ENCODE results near the gene RAD51D. TPM values are rescaled to one million over a fixed set of nuclear protein-coding genes. Genes with fewer than 3 reads are reported as not detected.
"Not testable (repeated sequence)": the region's sequence is repeated elsewhere in the genome, so short reads cannot be mapped to it uniquely, and the experiment has no call there.

The RAD51D gene
- total RNA-seq, 4 donors from 2014 or later, result 7.8 to 15.6 (median 12.5) TPM

DNA sequence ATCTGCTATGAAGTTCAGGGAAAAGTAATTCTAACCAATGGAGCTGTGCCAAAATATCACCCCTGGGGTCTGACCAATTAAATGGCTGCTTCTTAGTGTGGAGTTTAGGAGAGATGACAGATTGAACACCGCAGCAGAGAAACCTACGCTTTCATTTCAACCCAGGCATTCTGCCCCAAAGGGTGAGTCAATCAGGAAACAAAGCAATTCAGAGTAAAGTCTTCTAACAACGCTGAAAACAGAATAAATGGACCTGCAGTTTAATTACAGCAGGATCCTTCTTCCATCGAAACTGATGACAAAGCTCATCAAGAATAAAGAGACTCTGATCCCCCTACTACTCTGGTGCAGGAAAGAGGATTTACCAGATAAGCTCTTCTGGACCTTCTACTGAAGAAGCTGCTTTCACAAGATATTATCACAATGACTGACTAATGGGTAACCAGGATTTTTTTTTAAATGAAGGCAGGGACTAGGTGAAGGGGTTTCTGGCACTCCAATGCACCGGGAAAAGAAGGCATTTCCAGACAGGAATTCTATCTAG is 72.8 kb downstream of the RAD51D start:
- Histone ChIP-seq H3K36me3 (no peaks in the 10 kb centered on the region), H3K27me3 (no peaks in the 10 kb centered on the region), H3K4me3 (replicated peaks in 1 of 3) (no peak overlapping the region), H3K9me3 (no peaks in the 10 kb centered on the region), H3K4me1 (peaks cover 27 to 37% of the 10 kb centered on the region in 2 donors), H3K27ac (peak overlapping the region in 2 of 3 donors; percentile 2 to 18)
- WGBS, 2 donors, result 42 to 56% methylated on average over 5 of the region's 5 CpGs
- intact Hi-C loops (cut with DNase I), result no loop called here
- no peak for TF ChIP-seq POLR2A (IDR thresholded peaks at IDR 0.05)
- TF ChIP-seq, protein P1, sequence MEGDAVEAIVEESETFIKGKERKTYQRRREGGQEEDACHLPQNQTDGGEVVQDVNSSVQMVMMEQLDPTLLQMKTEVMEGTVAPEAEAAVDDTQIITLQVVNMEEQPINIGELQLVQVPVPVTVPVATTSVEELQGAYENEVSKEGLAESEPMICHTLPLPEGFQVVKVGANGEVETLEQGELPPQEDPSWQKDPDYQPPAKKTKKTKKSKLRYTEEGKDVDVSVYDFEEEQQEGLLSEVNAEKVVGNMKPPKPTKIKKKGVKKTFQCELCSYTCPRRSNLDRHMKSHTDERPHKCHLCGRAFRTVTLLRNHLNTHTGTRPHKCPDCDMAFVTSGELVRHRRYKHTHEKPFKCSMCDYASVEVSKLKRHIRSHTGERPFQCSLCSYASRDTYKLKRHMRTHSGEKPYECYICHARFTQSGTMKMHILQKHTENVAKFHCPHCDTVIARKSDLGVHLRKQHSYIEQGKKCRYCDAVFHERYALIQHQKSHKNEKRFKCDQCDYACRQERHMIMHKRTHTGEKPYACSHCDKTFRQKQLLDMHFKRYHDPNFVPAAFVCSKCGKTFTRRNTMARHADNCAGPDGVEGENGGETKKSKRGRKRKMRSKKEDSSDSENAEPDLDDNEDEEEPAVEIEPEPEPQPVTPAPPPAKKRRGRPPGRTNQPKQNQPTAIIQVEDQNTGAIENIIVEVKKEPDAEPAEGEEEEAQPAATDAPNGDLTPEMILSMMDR (IDR thresholded peaks at IDR 0.05), result no peak
- DNase-seq, result no peak

DNA sequence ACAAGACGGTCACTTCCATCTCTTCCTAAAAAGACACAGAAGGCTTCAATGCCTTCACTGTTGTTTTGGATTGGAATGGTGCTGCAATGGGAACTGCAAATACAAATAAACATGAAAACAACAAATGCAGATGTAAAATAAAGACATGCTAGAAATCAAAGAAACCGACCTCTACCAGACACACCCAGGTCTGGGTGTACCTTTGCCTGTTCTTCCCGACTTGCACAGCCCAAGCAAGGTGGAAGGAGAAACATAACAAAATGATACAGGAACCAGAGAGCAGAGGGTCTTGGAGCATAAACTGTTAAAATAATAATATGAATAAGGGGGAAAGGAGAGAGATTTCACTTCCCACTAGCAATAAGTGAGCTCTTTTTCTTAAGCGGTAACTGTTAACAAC is 73.4 kb downstream of the RAD51D start:
- no peaks in the 10 kb centered on the region for H3K36me3 ChIP-seq
- 74 to 75% methylated on average over 4 of the region's 4 CpGs for WGBS, 2 donors
- intact Hi-C loops (cut with DNase I), result no loop called here
- H3K4me3 ChIP-seq (replicated peaks in 1 of 3), result no peak overlapping the region
- no peaks in the 10 kb centered on the region for H3K9me3 ChIP-seq
- peak overlapping the region in 1 of 3 donors; percentile 18 for H3K27ac ChIP-seq
- TF ChIP-seq, protein P1 (IDR thresholded peaks at IDR 0.05), result no peak
- H3K4me1 ChIP-seq, result peaks cover 22 to 31% of the 10 kb centered on the region in 2 donors
- no peaks in the 10 kb centered on the region for H3K27me3 ChIP-seq
- DNase-seq, result no peak

GRCh38 chr17:35045458-35045979 is 74.1 kb downstream of the RAD51D start:
- H3K4me1 ChIP-seq, result peaks cover 19 to 24% of the 10 kb centered on the region in 2 donors
- H3K9me3 ChIP-seq; DNase-seq; H3K4me3 ChIP-seq (replicated peaks in 1 of 3); intact Hi-C loops (cut with DNase I); H3K27me3 ChIP-seq; H3K27ac ChIP-seq; H3K36me3 ChIP-seq: not testable (repeated sequence)
- WGBS, 2 donors, result 94 to 98% methylated on average over 13 of the region's 13 CpGs

DNA sequence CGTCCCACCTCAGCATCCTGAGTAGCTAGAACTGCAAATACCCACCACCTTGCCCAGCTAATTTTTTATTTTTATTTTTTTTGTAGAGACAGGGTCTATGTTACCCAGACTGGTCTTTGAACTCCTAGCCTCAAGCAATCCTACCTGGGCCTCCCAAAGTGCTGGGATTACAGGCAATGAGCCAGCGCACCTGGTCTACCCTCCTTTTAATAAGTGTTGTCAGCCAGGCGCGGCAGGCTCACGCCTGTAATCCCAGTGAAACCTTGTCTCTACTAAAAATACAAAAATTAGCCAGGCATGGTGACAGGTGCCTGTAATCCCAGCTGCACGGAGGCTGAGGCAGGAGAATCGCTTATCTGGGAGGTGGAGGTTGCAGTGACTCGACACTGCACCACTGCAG is 75.5 kb downstream of the RAD51D start:
- Histone ChIP-seq H3K9me3 (no peaks in the 10 kb centered on the region), H3K4me3 (replicated peaks in 1 of 3) (no peak overlapping the region), H3K27ac (peak overlapping the region in 1 of 3 donors; percentile 1), H3K36me3 (no peaks in the 10 kb centered on the region), H3K4me1 (peaks cover 12 to 19% of the 10 kb centered on the region in 2 donors), H3K27me3 (no peaks in the 10 kb centered on the region)
- 84 to 88% methylated on average over 8 of the region's 8 CpGs for WGBS, 2 donors
- DNase-seq, result peak; percentile 27 to 56
- TF ChIP-seq POLR2A (IDR thresholded peaks at IDR 0.05), result no peak
- TF ChIP-seq, protein P1 (IDR thresholded peaks at IDR 0.05), result no peak
- intact Hi-C loops (cut with DNase I), result no loop called here

Small RNA genes within 50 kb of the gene (small RNA-seq; reads per million reads assigned to genes)
- gene AC004223.1, result not detected
- gene RNU6-840P, result not detected

Other genes starting within 250 kb of the RAD51D start
- gene CCT6B, start 158.4 kb downstream of the RAD51D start, total RNA-seq, result 1 to 10 TPM; 3.8 to 6.8 (median 4.4) TPM
- gene ZNF830, start 158.3 kb downstream of the RAD51D start, total RNA-seq, result 10 to 100 TPM; 13.1 to 25.1 (median 17.0) TPM
- gene LIG3, start 139.3 kb downstream of the RAD51D start, total RNA-seq, result 100 to 1,000 TPM in 1 of 4 donors, 10 to 100 TPM in 3; 34.5 to 103 (median 46.7) TPM
- gene RFFL, start 56.2 kb downstream of the RAD51D start, total RNA-seq, result 100 to 1,000 TPM in 2 of 4 donors, 10 to 100 TPM in 2; 51.1 to 145 (median 96.1) TPM
- not detected for gene FNDC8, start 1.8 kb upstream of the RAD51D start, total RNA-seq
- gene NLE1, start 22.4 kb upstream of the RAD51D start, total RNA-seq, result 10 to 100 TPM in 3 of 4 donors, 1 to 10 TPM in 1; 9.7 to 13.6 (median 11.6) TPM
- not detected for gene UNC45B, start 28.0 kb upstream of the RAD51D start, total RNA-seq
- not detected for gene SLC35G3, start 74.5 kb upstream of the RAD51D start, total RNA-seq
- 10 to 100 TPM; 12.1 to 30.1 (median 17.7) TPM for gene SLFN5, start 123.2 kb upstream of the RAD51D start, total RNA-seq